ENCODE measurements around the gene NPDC1.

NPDC1 gene

DNA sequence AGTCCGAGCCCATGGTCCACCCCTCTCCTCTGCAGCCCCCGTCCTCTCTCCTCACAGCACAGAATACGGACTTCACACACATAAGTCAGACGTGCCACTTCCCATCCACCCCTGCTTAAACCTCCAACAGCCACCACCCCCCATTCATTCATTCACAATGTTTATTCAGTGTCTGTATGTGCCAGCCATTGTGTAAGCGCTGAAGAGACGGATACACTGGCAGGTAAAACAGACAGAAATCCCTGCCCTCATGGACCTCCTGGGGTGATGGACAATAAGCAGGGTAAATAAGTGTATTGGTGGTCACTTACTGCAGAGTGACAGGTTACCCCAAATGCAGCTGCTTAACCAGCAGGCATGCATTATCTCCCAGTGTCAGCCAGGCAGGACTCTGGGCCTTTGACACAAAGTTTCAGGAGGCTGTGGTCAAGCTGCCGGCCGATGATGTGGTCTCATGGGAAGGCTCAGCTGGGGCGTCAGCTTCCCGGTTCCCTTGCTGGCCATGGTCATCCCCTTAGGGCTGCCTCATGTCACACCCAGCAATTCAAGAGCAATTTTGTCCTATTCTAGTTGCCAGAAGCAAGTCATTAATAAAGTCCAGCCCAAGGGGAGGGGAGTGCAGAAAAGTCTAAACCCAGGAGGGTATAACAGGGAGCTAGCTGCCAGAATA, 55.6 kb downstream of the NPDC1 start:
- no peak for DNase-seq

Data from SHP77 (cell line).